ENCODE results near the gene PDCL2. TPM values are rescaled to one million over a fixed set of nuclear protein-coding genes. Genes with fewer than 3 reads are reported as not detected.
A peak's percentile ranks its signal among the peaks of the same experiment; 100 is the strongest.
"Not testable (repeated sequence)": the region's sequence is repeated elsewhere in the genome, so short reads cannot be mapped to it uniquely, and the experiment has no call there.

Gene PDCL2, protein sequence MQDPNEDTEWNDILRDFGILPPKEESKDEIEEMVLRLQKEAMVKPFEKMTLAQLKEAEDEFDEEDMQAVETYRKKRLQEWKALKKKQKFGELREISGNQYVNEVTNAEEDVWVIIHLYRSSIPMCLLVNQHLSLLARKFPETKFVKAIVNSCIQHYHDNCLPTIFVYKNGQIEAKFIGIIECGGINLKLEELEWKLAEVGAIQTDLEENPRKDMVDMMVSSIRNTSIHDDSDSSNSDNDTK
- total RNA-seq, result not detected
- not detected for polyA plus RNA-seq

DNA sequence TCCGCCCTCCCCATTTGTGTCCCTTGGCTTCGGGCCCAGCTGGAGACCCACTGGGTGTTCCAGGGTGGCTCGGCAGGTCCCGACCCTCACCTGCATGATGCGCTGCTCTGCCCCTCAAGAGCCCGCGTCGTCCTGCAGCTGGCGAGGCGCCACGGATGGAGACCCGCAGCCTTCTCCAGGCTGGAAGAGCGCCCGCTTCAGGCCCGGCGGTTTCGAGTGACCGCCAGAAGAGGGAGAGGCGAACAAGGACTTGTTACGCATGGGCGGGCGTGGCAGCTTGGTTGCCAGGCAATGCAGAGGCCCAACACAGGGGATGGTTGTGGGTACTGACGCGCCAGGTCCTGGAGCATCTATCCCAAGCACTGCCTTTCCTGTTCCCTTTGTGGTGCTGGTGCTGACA is at the start of gene PDCL2:
Gene PDCL2, minus strand, starts transcription at position 232 of the 400 bp plus-strand sequence. Its CDS starts 136 bp downstream, at position 96.
- DNase-seq (ENCODE audit: extremely low spot score), result no peak
- H3K4me1 ChIP-seq (ENCODE audit: insufficient read depth), result no peaks in the 10 kb centered on the region
- 93% methylated on average over 24 of the region's 24 CpGs for WGBS
- no peak within 1 kb of the TSS for H3K4me3 ChIP-seq (ENCODE audit: low read depth, low read length)
- H3K36me3 ChIP-seq (ENCODE audit: insufficient read depth), result no peaks in the 10 kb centered on the region
- no peak within 1 kb of the TSS for H3K27ac ChIP-seq (ENCODE audit: low read depth)

DNA sequence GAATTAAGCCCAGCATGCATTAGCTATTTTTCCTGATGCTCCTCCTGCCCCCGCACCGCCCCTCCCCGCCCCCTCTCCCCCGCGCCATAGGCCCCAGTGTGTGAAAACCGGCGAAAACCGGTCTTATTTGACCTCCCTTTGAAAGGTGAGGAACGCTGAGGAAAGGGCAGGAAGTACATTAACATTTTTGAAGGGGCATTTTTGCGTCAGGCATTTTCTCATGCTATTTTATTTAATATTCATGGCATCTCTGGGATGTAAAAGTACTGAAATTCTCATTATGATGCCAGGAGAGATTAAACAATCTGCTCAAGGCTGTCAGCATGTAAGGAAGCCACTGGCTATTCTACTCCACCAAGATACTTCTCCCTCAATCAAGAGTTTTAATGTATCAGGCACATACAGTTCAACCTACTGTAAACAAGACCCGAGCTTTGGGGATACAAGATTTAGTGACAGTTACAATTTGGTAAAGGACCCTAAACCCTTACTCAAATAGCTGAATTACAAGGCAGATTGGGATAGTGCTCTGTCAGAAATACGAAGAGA is 45.3 kb upstream of the PDCL2 start:
- no peak overlapping the region for H3K27ac ChIP-seq (ENCODE audit: low read depth)
- H3K4me3 ChIP-seq (ENCODE audit: low read depth, low read length), result no peak overlapping the region
- 24% methylated on average over 12 of the region's 12 CpGs for WGBS
- H3K4me1 ChIP-seq (ENCODE audit: insufficient read depth), result no peaks in the 10 kb centered on the region
- no peak for DNase-seq (ENCODE audit: extremely low spot score)
- no peaks in the 10 kb centered on the region for H3K36me3 ChIP-seq (ENCODE audit: insufficient read depth)

DNA sequence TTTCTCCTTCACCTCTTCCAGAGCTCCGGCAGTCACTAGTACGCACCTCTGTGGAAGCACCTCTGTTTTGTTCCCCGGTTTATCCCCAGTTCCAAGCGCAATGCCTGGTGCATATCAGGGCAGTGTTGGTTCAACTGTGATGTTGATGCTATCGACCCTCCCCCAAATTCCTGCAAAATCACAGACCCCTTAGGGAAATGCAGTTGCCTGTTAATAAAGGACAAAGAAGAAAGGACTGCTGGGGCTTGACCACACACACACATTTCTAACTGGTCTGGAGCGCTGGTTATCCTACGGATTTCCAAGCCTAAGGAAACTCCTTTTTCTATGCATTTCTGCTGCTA is 44.6 kb upstream of the PDCL2 start:
- Histone ChIP-seq H3K4me3 (ENCODE audit: low read depth, low read length) (no peak overlapping the region), H3K4me1 (ENCODE audit: insufficient read depth) (no peaks in the 10 kb centered on the region)
- WGBS, result 11% methylated on average over 7 of the region's 7 CpGs

DNA sequence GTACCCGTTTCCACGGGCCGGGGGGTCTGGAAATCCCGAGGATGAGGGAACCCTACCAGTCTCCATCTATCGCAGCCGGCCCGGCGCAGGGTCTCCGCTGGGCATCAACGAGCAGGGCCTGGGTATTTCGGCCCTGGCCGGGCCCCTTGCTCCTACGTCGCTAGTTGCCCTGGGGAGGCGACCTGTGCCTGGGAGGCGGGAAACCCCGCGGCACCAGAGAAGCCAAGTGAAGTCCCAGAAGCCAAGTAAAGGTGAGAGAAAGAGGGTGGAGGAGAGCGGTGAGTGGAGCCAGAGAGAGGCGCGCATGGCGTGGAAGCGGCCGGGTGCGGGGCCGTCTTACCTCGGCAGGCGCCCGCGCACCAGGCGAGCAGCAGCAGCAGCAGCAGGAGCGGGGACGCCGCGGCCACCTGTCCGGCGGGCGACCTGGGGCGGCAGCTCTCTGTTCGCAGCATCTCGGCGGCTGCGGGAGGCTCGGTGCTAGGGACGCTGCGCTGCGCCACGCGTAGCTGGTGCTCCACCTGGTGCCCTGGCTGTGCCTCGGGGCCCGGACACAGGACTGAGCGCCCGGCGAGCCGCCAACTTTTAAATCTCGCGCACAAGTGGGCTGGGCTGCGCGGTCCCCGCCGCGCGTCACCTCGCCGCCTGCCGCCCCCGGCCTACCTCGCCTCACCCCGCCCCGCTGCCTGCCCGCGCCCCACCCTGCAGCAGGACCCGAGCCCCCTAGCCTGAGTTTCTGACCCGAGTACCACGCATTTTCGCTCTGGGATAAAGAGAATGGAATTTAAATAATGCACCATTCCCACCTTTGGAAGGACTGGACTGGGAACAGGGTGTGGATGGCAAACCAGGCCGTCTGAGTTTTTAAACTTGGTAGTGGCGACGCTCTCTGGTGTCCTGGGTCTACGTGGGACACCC is 44.0 kb upstream of the PDCL2 start, which contains the start of gene NMU:
Gene NMU, minus strand, starts transcription at position 558 of the 915 bp plus-strand sequence. Its CDS starts 106 bp downstream, at position 452.
- Histone ChIP-seq H3K4me1 (ENCODE audit: insufficient read depth) (no peaks in the 10 kb centered on the region), H3K27ac (ENCODE audit: low read depth) (no peak within 1 kb of the TSS), H3K4me3 (ENCODE audit: low read depth, low read length) (peak within 1 kb of the TSS; percentile 44), H3K36me3 (ENCODE audit: insufficient read depth) (no peaks in the 10 kb centered on the region)
- WGBS, result under 1% methylated on average over 80 of the region's 80 CpGs
- DNase-seq (ENCODE audit: extremely low spot score), result no peak

More for the DNA sequence above, 44.6 kb upstream of the PDCL2 start:
- Histone ChIP-seq H3K27ac (ENCODE audit: low read depth) (no peak overlapping the region), H3K36me3 (ENCODE audit: insufficient read depth) (no peaks in the 10 kb centered on the region)
- DNase-seq (ENCODE audit: extremely low spot score), result no peak

DNA sequence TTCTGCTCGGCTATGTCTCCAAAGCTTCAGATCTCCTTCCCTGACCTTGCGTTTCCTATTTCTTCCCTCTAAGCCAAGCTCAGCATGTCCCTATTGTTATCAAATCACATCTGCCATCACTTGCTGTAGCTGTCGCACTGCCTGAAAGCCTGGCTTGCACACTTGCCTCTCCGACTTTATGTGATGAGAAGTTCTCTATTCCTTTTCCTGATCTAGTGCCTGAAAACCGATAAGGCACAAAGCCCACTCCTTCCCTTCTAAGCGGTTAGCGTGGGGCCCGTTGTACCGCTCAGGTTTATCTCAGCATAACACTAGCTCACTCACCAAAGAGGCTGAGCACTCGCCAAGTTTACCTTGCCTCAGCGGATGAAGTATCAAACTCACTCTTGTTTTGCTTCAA is 43.2 kb upstream of the PDCL2 start:
- no peaks in the 10 kb centered on the region for H3K36me3 ChIP-seq (ENCODE audit: insufficient read depth)
- H3K4me1 ChIP-seq (ENCODE audit: insufficient read depth), result no peaks in the 10 kb centered on the region
- H3K4me3 ChIP-seq (ENCODE audit: low read depth, low read length), result no peak overlapping the region
- no peak for DNase-seq (ENCODE audit: extremely low spot score)
- no peak overlapping the region for H3K27ac ChIP-seq (ENCODE audit: low read depth)
- 5% methylated on average over 11 of the region's 11 CpGs for WGBS

DNA sequence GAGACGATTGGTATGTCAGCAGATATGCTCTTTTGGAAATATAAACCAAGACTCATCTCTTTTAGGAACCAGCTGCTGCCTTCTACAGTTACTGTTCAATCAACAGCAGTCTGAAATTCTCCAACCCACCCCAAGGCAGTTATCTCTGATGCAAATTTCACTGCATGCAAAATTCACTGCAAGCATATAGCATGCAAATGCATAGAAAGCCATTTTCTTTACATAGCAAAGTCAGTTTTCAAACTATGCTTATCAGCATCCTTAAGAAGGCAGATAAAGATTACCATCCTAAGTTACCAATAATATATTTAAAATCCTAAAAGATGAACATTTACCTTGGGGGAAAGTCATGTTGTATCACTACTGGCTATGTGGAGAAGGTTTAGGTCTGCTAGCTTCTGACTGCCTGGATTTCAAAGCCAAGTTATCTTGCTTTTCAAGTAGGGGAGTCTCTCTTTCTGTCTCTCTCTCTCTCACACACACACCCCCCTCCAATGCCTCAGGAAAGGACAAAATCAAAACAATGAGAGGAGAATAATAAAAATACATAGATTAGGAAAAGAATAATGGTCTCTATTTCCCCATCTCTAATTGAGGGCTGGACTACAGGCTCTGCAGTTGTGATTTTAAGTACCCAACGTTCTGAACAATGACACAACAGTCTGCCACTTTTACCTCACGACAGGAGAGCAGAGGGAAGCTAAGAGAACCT is 42.5 kb upstream of the PDCL2 start:
- Histone ChIP-seq H3K27ac (ENCODE audit: low read depth) (no peak overlapping the region), H3K4me1 (ENCODE audit: insufficient read depth) (no peaks in the 10 kb centered on the region), H3K36me3 (ENCODE audit: insufficient read depth) (no peaks in the 10 kb centered on the region), H3K4me3 (ENCODE audit: low read depth, low read length) (no peak overlapping the region)
- DNase-seq (ENCODE audit: extremely low spot score), result no peak
- 22% methylated on average over 3 of the region's 3 CpGs for WGBS

DNA sequence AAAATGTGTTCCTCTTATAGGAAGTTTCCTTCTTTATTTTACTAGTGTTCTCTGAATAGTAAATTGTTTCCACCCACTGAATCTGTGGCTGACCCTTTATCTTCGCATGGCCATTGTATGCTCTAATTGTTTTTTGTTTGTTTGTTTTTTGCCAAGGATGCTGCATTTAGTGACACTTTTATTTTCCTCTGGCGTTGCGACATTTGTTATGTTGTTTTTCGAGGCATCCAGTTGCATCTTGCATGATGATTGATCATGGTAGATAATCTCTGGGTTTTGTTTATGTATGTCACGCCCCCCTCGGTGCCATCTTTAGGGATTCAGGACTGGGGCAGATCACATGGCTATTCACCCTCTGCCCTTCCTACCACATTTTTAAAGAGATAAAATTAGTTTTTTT is 41.9 kb upstream of the PDCL2 start:
- no peak overlapping the region for H3K27ac ChIP-seq (ENCODE audit: low read depth)
- no peaks in the 10 kb centered on the region for H3K4me1 ChIP-seq (ENCODE audit: insufficient read depth)
- WGBS, result 63% methylated on average over 6 of the region's 6 CpGs
- no peak for DNase-seq (ENCODE audit: extremely low spot score)
- no peak overlapping the region for H3K4me3 ChIP-seq (ENCODE audit: low read depth, low read length)
- no peaks in the 10 kb centered on the region for H3K36me3 ChIP-seq (ENCODE audit: insufficient read depth)

DNA sequence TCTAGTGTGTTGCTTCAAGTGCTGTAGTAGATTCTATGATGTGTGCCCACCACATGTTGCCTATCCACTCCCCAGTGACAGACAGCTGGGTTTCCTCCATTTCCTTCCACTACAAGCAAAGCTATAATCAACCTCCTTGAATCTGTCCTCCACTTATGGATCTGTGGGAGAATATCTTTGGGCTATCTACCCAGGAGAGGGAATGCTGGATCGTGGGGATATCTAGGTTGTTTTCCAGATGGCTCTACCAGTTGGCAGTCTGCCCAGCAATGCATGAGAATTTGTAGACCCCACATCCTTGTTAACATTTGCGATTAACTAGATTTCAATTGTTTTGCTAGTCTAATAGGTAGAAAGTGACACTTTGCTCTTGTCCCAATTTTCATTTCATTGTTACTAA is 33.8 kb upstream of the PDCL2 start:
- H3K36me3 ChIP-seq (ENCODE audit: insufficient read depth), result no peaks in the 10 kb centered on the region
- no peak overlapping the region for H3K4me3 ChIP-seq (ENCODE audit: low read depth, low read length)
- H3K4me1 ChIP-seq (ENCODE audit: insufficient read depth), result no peaks in the 10 kb centered on the region
- no peak overlapping the region for H3K27ac ChIP-seq (ENCODE audit: low read depth)
- 44% methylated on average over 2 of the region's 2 CpGs for WGBS
- no peak for DNase-seq (ENCODE audit: extremely low spot score)

DNA sequence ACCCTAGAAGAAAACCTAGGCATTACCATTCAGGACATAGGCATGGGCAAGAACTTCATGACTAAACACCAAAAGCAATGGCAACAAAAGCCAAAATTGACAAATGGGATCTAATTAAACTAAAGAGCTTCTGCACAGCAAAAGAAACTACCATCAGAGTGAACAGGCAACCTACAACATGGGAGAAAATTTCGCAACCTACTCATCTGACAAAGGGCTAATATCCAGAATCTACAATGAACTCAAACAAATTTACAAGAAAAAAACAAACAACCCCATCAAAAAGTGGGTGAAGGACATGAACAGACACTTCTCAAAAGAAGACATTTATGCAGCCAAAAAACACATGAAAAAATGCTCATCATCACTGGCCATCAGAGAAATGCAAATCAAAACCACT is 32.0 kb upstream of the PDCL2 start:
- DNase-seq (ENCODE audit: extremely low spot score); H3K27ac ChIP-seq (ENCODE audit: low read depth); H3K4me3 ChIP-seq (ENCODE audit: low read depth, low read length); H3K4me1 ChIP-seq (ENCODE audit: insufficient read depth); H3K36me3 ChIP-seq (ENCODE audit: insufficient read depth): not testable (repeated sequence)
- WGBS, result 70% methylated on average over 1 of the region's 1 CpG

DNA sequence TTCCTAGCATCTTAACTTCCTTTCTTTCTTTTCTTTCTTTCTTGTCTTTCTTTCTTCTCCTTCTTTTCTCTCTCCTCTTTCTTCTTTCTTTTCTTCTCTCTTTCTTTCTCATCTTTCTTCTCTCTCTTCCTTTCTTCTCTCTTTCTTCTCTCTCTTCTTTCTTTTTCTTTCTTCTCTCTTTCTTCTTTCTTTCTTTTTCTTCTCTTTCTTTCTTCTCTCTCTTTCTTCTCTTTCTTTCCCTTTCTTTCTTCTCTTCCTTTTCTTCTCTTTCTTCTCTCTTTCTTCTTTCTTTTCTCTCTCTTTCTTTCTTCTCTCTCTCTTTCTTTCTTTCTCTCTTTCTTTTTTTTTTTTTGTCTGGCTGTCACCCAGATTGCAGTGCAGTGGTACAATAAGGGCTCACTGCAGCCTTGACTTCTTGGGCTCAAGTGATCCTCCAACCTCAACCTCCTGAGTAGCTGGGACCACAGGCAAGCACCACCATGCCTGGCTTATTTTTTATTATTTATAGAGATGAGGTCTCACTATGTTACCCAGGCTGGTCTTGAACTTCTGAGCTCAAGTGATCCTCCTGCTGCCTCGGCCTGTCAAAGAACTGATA is 26.6 kb upstream of the PDCL2 start:
- 93% methylated on average over 1 of the region's 1 CpG for WGBS
- Histone ChIP-seq H3K27ac (ENCODE audit: low read depth) (no peak overlapping the region), H3K4me3 (ENCODE audit: low read depth, low read length) (no peak overlapping the region), H3K36me3 (ENCODE audit: insufficient read depth) (no peaks in the 10 kb centered on the region), H3K4me1 (ENCODE audit: insufficient read depth) (no peaks in the 10 kb centered on the region)
- DNase-seq (ENCODE audit: extremely low spot score), result no peak

DNA sequence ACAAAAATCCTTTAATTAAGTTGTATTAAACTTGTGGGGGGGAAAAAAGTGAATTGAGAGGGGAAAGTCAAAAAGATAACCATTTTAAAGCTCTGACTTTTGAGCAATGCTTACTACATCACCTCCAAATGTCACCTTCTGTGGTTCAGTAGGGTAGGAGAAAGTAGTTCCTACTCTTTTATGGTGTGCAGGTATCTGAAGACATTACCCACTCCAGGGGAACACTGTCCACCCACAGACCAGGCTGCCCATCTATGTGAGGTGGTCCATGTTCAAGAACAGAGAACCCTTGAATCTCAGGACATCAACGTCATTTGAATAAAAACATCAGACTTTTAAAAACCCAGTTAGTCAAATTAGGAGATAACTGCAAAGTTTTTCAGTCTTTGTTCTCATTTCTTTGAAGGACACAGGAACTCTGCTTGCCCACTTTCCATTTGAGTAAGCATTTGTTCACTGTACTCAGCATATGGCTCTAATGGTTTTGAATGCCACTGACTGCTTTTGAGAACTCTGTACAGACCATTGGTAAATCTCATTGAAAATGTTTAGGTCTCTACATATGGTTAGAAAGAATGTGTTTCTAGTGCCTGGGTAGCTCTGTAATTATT is 25.6 kb upstream of the PDCL2 start:
- no peak overlapping the region for H3K27ac ChIP-seq (ENCODE audit: low read depth)
- H3K4me1 ChIP-seq (ENCODE audit: insufficient read depth), result no peaks in the 10 kb centered on the region
- H3K36me3 ChIP-seq (ENCODE audit: insufficient read depth), result no peaks in the 10 kb centered on the region
- DNase-seq (ENCODE audit: extremely low spot score), result no peak
- H3K4me3 ChIP-seq (ENCODE audit: low read depth, low read length), result no peak overlapping the region
- WGBS, result 93% methylated on average over 1 of the region's 1 CpG

DNA sequence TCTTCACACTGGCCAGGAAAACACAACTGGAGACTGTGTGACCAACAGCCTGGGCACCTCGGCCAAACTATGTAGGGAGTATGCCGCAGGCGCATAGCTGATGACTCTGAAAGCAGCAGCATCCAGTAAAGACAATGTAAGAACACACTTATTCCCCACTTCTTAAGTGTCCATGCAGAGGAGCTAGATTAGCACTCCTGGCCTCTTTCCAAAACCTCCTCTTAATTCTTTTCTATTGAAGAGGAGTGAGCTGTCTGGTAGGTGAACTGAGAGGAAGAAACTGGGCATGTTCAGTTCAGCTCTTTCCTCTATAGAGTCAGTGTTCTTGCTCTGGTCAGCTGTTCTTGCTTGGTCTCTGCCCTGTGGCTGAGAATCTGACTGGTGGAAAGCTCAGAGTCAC is 23.0 kb upstream of the PDCL2 start:
- Histone ChIP-seq H3K4me1 (ENCODE audit: insufficient read depth) (no peaks in the 10 kb centered on the region), H3K36me3 (ENCODE audit: insufficient read depth) (no peaks in the 10 kb centered on the region), H3K4me3 (ENCODE audit: low read depth, low read length) (no peak overlapping the region), H3K27ac (ENCODE audit: low read depth) (no peak overlapping the region)
- DNase-seq (ENCODE audit: extremely low spot score), result no peak
- 97% methylated on average over 3 of the region's 3 CpGs for WGBS

DNA sequence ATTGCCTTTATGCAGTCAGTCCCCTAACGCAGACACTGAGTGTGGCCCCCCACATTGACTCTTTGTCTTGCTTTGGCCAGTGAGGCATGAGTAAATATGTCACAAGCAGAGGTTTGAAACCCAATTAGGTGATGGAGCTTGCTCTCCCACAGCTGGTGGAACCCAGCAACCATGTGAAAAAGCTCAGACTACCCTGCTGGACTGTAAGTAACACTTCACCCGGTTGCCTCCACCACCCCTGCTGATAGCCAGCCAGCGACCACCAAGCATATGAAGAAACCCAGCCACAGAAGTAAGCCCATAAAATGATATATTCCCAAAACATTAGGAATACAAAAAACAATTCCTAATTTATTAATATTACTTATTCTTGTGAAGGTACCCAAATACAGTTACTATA is 21.6 kb upstream of the PDCL2 start:
- Histone ChIP-seq H3K27ac (ENCODE audit: low read depth) (no peak overlapping the region), H3K4me3 (ENCODE audit: low read depth, low read length) (no peak overlapping the region), H3K36me3 (ENCODE audit: insufficient read depth) (no peaks in the 10 kb centered on the region), H3K4me1 (ENCODE audit: insufficient read depth) (no peaks in the 10 kb centered on the region)
- 85% methylated on average over 3 of the region's 3 CpGs for WGBS
- DNase-seq (ENCODE audit: extremely low spot score), result no peak

Measured in urinary bladder (tissue), 4 donors.